Hepatocyte (in vitro differentiated cells): Measurements from ENCODE around the gene ADGRD1.

Experiments
- CTCF ChIP-seq: fragments of 200-600 bp; sonication (generic); IDR thresholded peaks from 2 replicates; pipeline ENCODE4 v1.5.1; 2016; ENCODE audit warnings: antibody characterized with exemption, mild to moderate bottlenecking; ENCODE audit not compliant: poor library complexity
- EZH2 ChIP-seq: fragments of 200-600 bp; sonication (generic); IDR thresholded peaks from 2 replicates; pipeline ENCODE4 v1.6.1; 2016; ENCODE audit warnings: antibody characterized with exemption, mild to moderate bottlenecking, borderline replicate concordance

GRCh38 chr12:130989391-130989790 is 35.7 kb downstream of the ADGRD1 start:
- TF ChIP-seq CTCF (no peak), EZH2 (no peak)
